GM18517 (cell line): ENCODE measurements around the gene PACRG.

Experiments used
- ATAC-seq: cut with Tn5 transposase; IDR thresholded peaks from one replicate; pipeline ENCODE4 v1.9.1; 2021; ENCODE audit warnings: mild to moderate bottlenecking, moderate library complexity; ENCODE audit not compliant: unreplicated experiment

Gene PACRG

DNA sequence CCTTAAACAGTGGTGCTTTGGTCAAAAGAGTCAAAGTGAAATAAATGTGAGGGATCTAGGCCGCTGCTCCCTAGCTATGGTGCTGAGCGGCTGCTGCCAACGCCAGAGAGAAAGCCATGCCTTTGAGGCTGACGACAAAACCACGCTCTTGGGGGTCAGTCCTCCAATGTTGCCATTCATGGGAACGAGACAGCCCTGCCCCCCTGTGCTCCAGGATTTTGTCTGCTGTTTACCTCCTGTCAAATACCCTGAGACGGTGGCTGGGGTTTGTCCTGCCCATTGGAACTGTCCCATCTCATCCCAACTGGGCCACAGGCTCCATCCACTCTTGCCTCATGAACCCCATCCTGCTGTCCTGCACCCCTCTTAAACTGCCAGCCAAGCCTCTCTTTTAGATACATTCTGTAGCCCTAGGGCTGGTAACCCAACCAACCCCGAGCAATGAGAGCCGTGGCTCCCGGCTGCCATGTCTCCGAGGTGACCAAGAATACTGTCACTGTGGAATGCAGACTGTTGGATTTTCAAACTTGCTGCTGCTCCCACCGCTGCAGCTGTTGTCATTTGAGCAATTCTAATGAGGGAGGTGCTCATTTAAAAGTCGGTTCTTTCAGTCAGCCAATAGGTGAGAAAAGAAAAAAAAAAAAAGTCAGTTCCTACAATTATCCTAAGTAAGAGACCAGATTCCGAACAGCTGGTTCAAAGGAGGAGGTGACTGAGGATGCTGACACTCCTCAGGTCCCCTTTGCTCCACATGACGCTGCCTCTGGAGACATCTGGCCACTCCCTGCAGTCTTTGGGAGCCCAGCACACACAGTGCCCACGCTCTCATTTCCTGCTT lies 613.7 kb downstream of the PACRG start:
- no peak for ATAC-seq

DNA sequence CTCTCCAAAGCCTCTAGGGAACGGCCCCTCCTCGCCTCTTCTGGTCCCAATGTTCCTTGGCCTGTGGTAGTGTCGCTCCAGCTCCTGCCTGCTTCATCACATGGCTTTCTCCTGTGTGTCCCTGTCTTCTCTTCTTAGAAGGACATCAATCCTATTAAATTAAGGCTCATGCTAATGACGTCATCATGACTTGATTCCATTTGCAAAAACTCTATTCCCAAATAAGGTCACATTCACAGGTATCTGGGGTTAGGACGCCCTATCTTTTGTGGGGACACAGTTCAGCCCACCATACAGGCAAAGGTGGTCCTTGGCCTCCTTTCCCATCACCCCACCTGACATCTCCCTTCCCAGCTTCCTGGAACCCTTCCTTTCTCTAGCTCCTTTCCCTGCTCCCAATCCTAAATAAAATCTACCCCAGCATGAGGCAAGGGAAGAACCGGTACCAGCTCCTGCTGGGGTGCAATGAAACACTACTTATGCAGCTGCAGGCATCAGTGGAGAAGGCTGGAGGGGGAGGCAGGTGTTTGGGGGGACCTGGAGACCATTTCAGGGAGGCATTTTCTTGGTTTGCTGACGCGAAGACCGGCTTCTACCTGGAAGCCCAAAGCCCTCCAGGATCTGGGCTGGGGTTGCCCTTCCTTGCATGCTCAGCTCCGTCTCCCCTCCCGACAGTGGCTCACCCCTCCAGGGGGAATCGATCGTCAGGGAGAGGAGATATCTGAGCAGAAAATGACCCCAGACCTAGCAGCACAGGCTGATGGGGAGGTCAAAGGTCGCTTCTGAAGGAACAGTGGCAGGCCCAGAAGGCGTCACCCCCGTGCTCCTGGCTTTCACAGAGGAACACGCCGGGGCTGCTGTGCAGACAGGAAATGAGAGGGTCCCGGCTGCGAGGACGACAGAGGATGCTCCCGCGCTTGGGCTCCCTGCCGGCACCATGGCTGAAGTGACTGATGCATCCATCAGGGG lies 615.1 kb downstream of the PACRG start:
- ATAC-seq, result no peak

DNA sequence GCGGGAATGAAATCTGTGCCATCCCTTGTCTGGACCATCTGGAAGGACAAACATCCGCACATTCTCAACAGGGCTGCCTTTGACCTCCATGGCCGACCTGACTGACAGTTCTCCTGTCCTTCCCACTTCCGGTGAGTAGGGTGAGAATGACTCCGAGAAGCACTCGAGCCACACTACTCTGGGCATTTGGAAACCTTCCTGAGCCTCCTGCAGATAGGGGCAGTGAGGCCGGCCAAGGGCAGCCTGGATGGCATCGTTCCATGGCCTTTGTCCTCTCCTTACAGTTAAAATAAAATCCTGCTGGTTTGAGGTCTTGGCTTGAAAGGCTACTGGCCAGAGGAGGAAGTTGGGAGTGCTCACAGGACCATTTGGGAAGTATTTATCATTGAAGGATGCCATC lies 615.8 kb downstream of the PACRG start:
- ATAC-seq, result no peak

DNA sequence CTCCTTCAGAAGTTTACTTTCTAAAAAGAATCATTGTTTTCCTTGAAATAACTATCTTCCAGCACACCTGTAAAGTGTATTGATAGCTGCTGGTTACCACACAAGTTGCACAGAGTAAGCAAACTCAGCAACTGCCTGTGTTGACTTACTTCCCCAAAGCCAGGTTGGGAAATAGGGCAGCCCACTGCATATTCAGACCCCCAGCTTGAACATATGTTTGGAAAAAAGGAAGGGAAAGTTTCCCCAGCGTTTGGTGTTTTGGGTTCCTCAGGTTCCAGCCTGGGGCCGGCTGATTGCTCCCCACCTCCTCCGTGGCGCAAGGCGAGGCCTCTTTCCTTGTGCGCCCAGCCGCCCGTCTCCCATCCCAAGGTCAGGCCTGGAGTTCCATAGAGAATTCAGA lies 616.6 kb downstream of the PACRG start:
- no peak for ATAC-seq

DNA sequence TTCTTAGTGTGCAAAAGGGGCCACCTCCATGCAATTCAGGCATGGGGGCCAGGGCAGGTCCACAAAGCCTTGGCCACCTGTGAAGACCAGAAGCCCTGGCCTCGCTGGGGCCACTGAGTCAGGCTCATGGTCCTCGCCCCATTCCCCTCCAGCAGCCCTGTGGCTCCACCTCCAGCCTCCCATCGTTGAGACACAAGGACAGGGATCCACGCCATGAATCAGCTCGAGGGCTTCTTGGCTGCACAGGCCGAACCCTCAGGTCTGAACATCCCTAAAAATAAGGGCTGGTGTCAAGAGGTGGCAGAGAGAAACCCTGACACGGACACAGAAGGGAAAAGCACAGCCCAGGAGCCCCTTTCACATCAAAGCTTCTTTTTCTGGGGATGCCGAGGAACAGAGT lies 618.2 kb downstream of the PACRG start:
- ATAC-seq, result no peak

DNA sequence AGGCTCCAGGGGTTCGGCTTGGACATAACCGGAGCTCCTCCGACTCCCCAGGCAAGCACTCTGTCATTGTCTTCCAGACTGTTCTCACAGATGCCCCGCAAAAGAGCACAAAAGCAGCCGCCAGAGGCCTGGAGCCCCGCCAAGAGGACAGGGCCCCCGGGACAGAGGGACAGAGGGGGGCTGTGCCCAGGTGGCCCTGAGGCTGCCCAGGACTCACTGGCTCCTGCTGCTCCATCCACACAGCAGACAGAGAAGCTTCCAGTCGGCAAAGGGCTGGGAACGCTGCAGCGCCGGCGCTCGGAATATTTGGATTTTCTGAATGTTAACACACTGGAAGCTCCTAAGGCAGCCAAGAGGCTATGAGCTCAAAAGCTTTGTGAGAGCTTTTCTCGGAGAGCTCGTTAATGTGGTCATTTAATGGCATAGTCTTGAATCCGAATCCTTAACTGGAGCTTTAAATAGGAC lies 618.8 kb downstream of the PACRG start:
- no peak for ATAC-seq

DNA sequence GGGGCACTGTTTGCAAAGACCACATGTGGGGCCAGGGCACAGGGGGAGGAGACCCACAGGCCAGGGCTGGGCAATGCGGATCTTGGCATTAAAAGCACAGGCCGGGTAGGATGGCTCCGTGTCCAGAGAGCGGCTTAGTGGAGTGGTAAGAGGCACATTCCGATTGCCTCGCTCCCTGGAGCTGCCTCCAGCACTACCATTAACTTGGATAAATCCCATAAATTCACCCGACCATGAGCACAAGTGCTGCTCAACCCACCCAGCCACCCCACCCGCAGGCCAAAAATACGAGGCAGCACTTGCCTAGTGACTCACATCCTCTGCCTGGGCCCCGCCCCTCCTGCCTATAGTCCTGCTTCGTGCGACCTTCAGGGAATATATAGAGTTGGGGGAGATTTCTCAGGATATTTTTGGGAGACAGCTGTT lies 619.3 kb downstream of the PACRG start:
- no peak for ATAC-seq

DNA sequence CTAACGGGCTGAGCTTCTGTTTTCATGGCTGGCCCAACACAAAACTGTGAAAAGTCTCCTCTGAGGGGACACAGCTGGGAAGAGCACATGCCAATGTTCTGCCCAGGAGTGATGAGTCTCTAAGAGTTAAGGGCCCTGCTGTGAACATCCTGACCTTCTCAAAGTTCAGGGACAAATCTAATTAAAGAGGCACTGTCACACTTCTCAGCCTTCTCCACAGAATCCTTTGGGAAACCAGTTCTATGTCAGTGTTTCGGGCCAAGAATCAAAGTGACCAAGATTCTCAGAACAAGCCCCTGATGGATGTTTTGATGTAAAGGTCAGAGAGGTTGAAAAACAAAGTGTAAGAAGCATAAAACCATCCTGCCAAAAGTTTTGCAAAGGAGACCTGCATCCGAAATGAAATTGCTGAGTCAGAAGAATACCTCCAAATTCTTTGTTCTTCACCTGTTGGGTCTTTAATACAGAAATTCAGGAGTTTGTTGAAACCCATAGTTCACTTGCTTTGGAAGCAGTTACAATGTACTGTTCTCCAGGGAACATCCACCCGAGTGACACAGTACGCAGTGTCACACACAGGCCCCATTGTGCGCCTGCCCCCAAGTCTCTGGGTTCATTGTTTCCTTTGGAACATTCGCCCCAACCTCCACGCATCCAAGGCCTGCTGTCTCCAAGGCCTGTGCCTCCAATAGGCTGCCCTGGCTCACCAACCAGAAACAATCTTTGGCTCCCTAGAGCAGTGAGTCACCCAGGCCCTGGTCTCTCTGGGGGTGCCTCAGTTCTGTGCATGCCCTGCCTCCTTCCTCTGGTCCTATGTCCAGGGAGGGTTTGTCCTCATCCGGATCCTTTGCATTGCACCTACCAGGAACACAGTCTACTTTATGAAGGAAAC lies 621.3 kb downstream of the PACRG start:
- ATAC-seq, result no peak

DNA sequence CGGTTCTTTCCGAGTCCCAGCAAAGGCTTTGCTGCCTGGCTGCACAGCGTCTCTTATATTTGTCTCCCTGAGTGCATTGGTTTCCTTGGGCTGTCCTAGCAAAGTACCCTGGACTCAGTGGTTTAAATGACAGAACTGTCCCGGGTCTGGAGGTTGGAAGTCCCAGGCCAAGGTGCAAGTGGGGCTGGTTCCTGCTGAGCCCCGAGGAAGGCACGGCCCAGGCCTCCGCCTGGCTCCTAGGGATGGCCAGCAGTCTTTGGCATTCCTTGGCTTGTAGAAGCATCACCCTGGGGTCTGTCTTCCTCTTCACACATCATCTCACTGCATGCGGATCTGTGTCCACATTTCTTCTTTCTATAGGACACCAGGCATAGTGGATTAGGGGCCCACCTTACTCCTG lies 621.9 kb downstream of the PACRG start:
- ATAC-seq, result no peak

DNA sequence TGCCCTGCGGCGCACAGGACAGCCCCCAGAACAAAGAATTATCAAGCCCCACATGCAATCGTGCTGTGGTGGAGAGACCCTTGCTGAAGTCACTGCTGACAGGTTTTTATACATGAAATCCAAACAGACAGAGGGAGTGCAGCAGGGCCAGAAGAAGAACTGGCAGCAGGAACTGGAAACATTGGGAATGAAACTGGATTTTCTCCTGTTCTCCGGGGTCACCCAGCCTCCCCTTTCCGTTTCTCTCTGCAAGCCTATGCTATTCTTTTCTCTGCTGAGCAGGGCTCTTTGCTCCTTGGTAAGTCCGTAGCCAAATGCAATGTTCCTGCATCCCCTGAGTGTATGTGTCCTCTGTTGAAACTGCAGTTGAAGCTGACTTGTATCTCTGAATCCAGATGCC lies 623.2 kb downstream of the PACRG start:
- ATAC-seq, result no peak

DNA sequence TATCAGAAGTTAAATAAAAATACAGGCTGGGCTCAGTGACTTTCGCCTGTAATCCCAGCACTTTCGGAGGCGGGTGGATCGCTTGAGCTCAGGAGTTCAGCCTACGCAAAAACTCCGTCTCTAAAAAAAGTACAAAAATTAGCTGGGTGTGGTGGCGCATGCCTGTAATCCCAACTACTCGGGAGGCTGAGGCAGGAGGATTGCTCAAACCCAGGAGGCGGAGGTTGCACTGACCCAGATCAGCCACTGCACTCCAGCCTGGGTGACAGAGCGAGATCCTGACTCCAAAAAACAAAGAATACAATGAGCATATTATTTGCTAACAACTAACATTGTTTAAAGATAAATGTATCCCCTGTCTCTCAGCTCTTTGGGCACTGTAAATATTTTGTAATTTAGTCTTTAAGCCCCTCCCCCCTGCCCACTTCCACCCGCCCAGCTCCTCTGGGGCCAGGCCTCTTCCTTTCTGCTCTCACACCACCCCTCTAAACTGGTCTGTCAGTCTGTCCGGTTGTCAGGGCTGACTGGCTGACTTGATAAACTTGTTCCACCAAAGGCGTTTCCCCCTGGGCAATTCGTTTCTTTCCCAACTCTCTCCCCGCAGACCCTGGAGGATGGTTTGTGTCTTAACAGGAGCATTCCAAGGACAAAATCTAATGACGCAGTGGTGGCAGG lies 624.4 kb downstream of the PACRG start:
- no peak for ATAC-seq

DNA sequence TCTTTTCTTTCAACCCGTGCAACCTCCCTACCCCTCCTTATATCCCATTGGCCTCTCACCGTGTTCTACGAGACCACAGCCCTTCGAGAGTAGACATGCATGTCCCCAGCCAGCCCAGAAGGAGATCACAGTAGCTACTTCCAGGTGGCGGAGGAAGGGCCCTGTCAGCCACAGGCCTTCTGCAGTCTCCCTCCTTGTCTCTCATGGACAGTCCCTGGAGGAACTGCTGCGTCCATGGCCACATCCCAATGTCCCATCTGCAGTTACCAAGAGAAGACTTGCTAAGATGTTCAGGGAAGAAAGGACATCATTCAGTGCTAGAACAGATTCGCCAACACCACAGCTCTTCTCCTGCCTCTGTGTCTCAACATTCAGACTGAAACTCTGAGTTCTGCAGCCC lies 625.2 kb downstream of the PACRG start:
- ATAC-seq, result no peak

DNA sequence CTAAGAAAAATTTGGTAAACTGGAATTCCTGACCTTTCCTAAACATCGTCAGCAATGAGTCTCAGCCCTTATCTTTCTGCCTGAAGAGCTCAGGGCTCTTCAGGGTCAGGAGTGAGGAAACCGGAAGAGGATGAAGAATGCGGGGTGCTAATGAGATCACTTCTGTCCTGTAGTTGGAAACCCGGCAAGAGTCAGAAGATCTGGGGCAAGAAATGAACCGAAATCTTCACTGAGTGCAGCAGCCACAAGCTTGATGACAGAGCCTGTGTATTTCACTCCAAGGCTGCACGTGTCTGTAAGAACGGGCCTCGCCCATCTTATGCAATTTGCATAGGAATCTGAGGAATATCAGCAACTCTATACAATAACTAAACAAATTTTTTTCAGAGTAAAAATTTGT lies 626.3 kb downstream of the PACRG start:
- ATAC-seq, result no peak

DNA sequence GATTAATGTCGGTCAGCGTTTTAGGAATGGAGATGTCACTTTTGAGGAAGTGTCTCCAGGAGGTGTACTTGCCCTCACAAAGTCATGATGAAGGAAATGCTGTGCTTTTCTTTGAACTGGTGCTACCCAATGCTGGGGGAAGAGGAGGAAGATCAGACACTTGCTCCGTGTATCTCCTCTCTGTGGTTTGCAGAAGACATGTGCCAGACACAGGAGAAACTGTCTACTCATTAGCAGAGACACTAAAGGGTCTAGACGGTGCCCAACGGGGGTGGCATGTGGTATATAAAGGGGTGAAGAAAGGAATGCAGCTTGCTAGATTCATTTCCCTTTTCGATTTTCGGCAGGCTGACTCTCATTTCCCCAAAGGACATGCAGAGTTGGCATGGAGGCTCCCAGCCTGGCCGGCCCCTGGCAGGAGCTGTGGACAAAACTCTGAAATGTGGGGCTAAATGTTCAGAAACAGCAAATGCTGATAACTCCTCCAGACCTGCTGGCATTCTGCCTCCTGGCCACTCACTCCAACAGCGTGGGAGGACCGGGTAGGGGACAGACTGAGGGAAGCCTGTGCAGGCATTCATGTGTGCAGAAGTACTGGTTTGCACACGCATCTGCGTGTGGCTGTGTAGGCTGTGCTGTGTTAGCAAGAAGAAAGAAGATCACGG lies 627.1 kb downstream of the PACRG start:
- peak; percentile 82 for ATAC-seq

DNA sequence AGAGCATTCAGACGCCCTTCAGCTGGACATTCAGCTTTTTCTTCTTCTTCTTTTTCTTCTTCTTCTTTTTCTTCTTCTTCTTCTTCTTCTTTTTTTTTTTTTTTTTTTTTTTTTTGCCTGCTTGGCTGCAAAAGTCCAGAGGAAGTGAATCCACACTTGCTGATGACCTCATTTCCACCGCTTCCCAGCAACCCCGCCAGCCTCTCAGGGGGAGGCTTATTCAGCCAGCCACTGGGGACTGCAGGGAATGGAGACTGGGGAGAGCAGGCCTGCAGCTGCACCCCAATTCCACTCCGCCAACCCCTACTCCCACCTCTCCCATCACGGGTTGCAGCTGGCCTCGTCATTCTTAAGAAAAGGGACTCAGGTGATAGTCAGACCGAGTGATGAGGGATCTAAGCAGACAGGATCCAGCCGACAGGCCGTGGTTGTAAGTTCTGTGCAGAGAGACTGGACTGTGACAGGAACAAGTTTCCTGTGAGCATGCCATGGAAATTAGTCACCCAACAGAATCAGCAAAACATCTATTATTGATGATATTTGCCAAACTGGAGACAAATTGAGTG lies 627.7 kb downstream of the PACRG start:
- peak; percentile 33 for ATAC-seq

DNA sequence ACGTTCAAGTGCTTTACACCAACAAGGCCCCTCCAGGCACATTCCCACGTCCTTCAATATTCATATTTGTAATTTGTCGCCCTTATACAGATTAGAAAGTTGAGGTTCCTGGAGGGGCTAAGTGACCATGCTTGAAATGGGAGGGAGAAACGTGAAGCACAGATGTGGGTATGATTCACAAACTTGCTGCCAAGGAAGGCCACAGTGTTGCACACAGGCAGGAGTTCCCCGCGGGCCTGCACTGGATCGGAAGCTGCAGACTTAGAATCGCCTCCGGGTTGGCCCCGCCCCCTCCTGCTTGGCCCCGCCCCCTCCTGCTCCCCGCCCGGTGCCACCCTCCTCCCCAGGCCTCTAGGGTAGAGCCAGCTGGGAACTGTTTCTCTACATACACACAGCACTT lies 628.5 kb downstream of the PACRG start:
- ATAC-seq, result no peak

DNA sequence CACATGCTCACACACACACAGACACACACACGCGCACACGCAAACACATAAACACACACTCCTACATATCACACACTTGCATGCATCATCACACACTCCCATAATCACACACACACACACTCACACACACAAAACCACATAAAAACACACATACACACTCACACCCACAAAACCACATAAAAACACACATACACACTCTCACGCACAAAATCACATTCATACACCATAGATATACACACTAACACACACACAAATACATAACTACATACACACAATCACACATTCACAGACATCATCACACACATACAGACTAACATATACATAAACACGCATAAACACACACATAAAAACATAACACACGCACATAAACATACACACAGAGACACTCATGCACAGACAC lies 629.0 kb downstream of the PACRG start:
- ATAC-seq, result no peak

DNA sequence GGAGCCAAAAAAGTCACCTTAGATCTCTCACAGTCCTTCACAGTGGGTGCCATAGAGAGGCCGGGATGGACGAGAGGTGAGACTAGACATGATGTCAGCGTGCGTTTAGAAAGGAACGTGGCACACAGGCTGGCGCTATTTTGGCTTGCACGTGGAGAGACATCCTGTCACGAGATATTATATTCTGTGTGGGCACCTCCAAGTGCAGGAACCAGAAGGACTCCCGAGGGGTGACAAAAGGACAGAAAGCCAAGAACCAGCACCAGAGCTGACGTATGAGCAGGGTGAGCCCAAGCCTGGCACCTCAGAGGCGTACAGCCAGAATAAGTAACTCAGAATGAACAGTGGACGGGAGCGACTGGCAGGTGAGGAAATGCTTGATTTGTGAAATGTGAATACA lies 636.9 kb downstream of the PACRG start:
- ATAC-seq, result no peak
